Measurements from ENCODE around the gene ZNF608.

Gene ZNF608

DNA sequence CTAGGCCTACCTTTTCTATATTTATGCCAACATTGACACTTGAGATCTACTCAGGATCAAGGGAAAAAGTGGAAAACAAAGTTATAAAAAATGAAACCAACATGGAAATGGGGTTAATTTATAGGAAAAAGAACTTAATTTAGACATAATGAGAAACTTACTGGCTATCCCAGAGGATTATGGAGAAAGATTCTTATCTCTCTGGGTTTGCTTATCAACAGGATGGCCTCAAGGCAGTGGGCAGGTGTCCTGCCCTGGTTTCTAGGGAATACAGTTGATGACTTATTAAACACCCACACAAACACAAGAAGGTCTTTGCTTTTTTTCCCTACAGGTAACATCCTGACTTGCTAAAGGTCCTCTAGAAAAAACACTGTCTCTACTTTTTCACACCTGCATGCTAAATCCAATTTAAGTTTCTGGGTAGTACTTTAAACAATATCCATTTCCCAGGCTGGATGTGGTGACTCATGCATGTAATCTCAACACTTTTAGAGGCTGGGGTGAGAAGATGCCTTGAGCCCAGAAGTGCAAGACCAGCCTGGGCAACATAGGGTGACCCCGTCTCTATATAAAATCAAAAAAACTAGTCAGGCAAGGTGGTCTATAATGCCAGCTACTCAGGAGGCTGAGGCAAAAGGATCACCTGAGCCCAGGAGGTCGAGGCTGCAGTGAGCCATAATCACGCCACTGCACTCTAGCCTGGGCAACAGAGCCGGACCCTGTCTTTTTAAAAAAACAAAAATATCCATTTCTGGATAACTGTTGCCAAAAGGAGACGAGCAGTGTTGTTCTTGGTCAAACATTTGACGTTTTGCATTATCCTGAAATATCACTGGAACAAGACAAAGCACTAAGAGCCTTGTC is 6.6 kb upstream of the ZNF608 start:
- Histone ChIP-seq H3K27me3 (ENCODE audit: control insufficient read depth, insufficient read depth, low read length) (no peaks in the 10 kb centered on the region), H3K9me3 (ENCODE audit: control insufficient read depth, insufficient read depth, low read length) (no peaks in the 10 kb centered on the region), H3K36me3 (ENCODE audit: control insufficient read depth, insufficient read depth, low read length) (no peaks in the 10 kb centered on the region), H3K4me1 (ENCODE audit: control insufficient read depth, insufficient read depth, low read length) (peaks cover 29% of the 10 kb centered on the region), H3K4me3 (ENCODE audit: low read depth, low read length) (no peak overlapping the region), H3K9ac (ENCODE audit: low read depth, low read length) (no peak overlapping the region)

DNA sequence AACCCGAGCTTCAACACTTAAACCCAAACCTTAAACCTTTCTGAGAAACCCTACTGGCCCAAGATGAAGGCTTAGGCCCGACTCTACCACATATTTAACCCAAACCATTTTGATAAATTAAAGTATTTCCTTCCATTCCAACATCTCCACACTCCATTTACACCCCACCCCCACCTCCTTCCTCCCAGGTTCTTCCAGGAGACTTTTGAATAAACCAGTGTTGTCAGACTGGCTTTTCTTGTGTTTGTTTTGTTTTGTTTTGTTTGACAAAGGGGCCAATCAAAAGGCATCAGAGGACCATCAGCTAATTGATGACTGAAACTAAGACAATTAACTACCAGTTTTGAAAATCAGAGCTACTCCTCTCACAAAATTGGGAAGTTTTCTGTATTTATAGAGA is 4.6 kb upstream of the ZNF608 start:
- Histone ChIP-seq H3K4me1 (ENCODE audit: control insufficient read depth, insufficient read depth, low read length) (peaks cover 29% of the 10 kb centered on the region), H3K4me3 (ENCODE audit: low read depth, low read length) (no peak overlapping the region), H3K9me3 (ENCODE audit: control insufficient read depth, insufficient read depth, low read length) (no peaks in the 10 kb centered on the region), H3K9ac (ENCODE audit: low read depth, low read length) (no peak overlapping the region), H3K36me3 (ENCODE audit: control insufficient read depth, insufficient read depth, low read length) (no peaks in the 10 kb centered on the region), H3K27me3 (ENCODE audit: control insufficient read depth, insufficient read depth, low read length) (no peaks in the 10 kb centered on the region)

DNA sequence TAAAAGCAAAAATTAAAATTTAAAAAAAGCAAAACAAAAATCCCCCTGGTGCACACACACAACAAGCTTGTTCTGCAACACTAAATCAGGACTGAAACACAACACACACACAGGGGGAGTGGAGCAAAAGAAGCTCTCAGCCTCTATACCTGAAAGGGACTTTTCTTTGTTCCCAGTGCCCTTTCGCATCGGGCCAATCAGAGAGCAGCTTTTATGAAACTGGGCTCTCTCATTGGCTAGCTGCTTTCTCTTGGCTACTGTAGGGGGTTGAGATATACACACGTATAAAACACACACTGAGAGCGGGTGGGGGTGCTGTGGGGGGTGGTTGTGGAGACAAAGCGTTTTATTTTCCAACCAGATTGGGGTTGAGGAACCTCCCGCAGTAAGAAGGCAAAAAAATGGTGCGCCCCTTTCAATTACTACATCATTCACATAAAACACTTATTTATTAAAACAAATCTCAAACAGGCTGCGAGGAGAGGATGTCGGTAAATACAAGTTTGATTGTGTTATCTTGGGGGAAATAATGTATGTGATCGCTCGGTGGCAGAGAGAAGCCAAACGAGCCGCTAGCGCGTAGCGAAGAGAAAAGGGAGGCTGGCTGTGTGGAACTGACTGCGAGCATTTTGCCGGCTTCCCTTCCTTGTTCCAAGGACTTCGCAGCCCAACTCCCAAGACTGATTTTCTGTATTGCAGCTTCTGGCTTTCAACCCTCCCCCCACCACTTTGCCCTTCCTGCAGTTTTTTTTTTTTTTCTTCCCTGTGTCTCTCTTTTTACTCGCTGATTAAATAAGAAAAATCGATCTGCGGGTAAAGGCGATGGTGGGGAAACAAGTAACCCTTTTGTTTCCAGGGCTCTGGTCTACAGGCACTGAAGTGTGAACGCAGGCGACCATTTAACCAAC is 2.5 kb upstream of the ZNF608 start:
- Histone ChIP-seq H3K9me3 (ENCODE audit: control insufficient read depth, insufficient read depth, low read length) (no peaks in the 10 kb centered on the region), H3K4me1 (ENCODE audit: control insufficient read depth, insufficient read depth, low read length) (peaks cover 25% of the 10 kb centered on the region), H3K27me3 (ENCODE audit: control insufficient read depth, insufficient read depth, low read length) (no peaks in the 10 kb centered on the region), H3K36me3 (ENCODE audit: control insufficient read depth, insufficient read depth, low read length) (no peaks in the 10 kb centered on the region), H3K9ac (ENCODE audit: low read depth, low read length) (peak overlapping the region; percentile 87), H3K4me3 (ENCODE audit: low read depth, low read length) (peak overlapping the region; percentile 75)

DNA sequence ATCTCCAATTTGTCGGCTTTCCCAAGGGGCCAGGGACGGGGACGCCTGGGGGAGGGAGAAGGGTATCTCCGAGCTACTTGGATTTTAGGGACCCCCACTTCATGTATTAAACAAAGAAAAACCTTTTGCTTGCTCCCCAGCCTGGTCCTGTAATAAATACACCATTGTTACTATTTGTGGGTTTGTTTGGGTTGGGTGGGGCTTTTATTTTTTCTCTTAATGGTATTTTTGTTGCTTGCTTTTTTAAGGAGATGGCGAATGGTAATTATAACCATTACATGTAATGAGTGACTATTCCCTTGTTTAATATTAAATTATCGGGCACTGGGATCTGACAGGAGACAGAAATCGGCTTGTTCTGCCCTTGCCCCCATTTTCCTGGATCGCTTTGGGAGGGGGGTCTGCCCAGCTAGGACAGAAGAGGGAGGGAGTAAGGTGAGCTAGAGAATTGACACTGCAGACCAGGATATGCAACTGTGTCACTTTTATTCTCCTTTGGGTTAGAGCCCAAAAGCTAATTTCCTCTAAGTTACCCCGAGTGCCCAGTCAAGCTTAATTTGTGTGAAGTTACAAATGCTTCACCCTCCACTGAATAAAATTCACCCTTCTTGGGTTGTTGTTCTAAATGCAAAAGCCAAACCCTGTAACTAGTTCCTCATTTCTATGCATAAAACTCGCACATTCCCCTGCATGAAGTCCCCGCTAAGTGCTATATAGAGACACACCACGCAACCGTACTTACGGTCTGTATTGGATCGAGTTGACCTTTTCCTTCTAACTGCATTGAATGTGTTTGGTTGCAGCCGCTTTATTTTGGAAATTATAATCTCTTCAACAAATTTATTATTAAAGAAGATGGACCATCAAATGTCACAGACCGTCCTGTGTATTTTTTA is 1.6 kb upstream of the ZNF608 start:
- no peaks in the 10 kb centered on the region for H3K27me3 ChIP-seq (ENCODE audit: control insufficient read depth, insufficient read depth, low read length)
- no peaks in the 10 kb centered on the region for H3K36me3 ChIP-seq (ENCODE audit: control insufficient read depth, insufficient read depth, low read length)
- peak overlapping the region; percentile 75 for H3K4me3 ChIP-seq (ENCODE audit: low read depth, low read length)
- H3K9ac ChIP-seq (ENCODE audit: low read depth, low read length): peak overlapping the region; percentile 57
- no peaks in the 10 kb centered on the region for H3K9me3 ChIP-seq (ENCODE audit: control insufficient read depth, insufficient read depth, low read length)
- peaks cover 27% of the 10 kb centered on the region for H3K4me1 ChIP-seq (ENCODE audit: control insufficient read depth, insufficient read depth, low read length)

- H3K9ac ChIP-seq (ENCODE audit: low read depth, low read length): peak overlapping the region; percentile 71
- peaks cover 32% of the 10 kb centered on the region for H3K4me1 ChIP-seq (ENCODE audit: control insufficient read depth, insufficient read depth, low read length)
- H3K27me3 ChIP-seq (ENCODE audit: control insufficient read depth, insufficient read depth, low read length): no peaks in the 10 kb centered on the region
- H3K4me3 ChIP-seq (ENCODE audit: low read depth, low read length): peak overlapping the region; percentile 77
- no peaks in the 10 kb centered on the region for H3K9me3 ChIP-seq (ENCODE audit: control insufficient read depth, insufficient read depth, low read length)
- no peaks in the 10 kb centered on the region for H3K36me3 ChIP-seq (ENCODE audit: control insufficient read depth, insufficient read depth, low read length)
Measured at GRCh38 chr5:124746916-124747790, 714 bp upstream of the ZNF608 start.

DNA sequence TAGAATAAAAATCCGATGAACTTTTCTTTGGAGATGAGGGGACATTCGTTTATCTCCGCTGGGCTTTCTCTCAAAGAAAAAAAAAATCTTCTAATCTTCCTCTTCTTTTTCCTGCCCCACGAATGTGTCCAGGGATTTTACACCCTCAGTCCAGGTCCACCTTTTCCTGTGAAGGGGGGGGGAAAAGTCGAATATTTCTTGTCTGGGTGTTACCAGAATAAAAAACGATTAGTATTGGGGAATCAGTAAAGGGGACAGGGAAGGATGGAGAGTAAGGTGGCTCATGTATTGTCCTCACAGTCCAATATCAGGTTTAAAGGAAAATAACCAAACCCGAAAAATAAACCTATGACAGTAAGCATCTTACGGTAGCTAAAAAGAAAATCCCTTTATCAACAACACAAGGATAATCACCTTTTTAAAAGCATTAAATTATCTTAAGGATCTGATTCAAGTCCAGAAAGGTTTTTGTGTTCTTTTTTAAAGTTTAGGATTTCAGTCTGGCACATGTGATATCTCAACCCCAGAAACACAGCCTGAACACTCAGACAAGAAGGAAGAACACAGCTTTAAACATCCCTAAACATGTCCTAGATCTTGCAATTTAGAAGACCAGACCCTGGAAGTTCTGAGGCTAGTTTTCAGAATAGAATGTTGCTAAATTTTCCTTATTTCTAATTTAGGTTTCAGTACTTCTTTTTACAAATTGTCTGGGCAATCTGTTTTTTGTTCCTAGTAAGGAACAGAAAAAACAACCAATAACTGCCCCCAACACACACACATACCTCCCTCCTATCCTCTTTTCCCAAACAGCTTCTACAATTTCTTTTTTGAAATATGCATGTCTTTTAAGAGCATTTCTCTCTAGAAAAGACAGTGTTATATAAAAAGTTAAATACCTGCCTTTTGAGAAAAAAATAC is 1.2 kb downstream of the ZNF608 start:
- Histone ChIP-seq H3K4me1 (ENCODE audit: control insufficient read depth, insufficient read depth, low read length) (peaks cover 34% of the 10 kb centered on the region), H3K4me3 (ENCODE audit: low read depth, low read length) (peak overlapping the region; percentile 77), H3K27me3 (ENCODE audit: control insufficient read depth, insufficient read depth, low read length) (no peaks in the 10 kb centered on the region), H3K9me3 (ENCODE audit: control insufficient read depth, insufficient read depth, low read length) (no peaks in the 10 kb centered on the region), H3K9ac (ENCODE audit: low read depth, low read length) (peak overlapping the region; percentile 67), H3K36me3 (ENCODE audit: control insufficient read depth, insufficient read depth, low read length) (no peaks in the 10 kb centered on the region)

DNA sequence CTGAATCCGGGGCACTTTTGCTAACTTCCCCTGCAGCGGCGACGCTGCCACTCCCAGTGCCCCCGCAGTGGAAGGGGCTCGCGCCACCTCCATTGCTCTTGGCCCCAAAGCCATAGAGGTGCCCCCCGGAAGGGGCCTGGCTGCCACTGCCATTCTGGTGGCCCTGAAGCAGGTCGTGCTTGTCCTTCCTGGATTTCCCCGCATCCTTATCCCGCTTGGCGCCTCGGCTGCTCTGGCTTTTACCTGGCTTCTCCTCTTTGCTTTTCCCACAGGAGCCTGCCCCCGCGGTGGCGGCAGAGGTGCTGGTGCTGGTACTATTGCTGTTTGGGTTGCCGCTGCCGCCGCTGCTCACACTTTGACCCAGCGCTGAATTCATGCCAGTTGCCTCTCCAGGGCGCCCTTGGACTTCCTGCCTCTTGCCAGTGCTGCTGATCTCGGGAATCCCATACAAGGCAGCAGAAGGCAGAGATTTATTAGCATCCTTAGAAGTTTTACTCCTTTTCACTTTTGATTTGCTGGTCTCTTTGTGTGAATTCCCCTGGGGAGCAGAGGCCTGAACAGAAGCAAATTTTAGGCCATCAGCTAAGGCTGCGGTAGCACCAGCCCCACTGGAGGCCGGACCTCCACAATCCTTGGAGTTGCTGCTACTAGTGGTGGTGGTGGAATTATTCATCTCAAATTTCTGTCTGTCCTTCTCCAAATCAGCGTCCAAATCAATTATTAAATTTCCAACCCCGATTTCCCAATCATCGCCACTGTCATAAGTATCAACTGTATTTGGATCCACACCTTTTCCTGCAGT is 2.1 kb downstream of the ZNF608 start:
- Histone ChIP-seq H3K9ac (ENCODE audit: low read depth, low read length) (peak overlapping the region; percentile 16), H3K9me3 (ENCODE audit: control insufficient read depth, insufficient read depth, low read length) (no peaks in the 10 kb centered on the region), H3K4me3 (ENCODE audit: low read depth, low read length) (peak overlapping the region; percentile 77), H3K4me1 (ENCODE audit: control insufficient read depth, insufficient read depth, low read length) (peaks cover 33% of the 10 kb centered on the region), H3K36me3 (ENCODE audit: control insufficient read depth, insufficient read depth, low read length) (no peaks in the 10 kb centered on the region), H3K27me3 (ENCODE audit: control insufficient read depth, insufficient read depth, low read length) (no peaks in the 10 kb centered on the region)

DNA sequence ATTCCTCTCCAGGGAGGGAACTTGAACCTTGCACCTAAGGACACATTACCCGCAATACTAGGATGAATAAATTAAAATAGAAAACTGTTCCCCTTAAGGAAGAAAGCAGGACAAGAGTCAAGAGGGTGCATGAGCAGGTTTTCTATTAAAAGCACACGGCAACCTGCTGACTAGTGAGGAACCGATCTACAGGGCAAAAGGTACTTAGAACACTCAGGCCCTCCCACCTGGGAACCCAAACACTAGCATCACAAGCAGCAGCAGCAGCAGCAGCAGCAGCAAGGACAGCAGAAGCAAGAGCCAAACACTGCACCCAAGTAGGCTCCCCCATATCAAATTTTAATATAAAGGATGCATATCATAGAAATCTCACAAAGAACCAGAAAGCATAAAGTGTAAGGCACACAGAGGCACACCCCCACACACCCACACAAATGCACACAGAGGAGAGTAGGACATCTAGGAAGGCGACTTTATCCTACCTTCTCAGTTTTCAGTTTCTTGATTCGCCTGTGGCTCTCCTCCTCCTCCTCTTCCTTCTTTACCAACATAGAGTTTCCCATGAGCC is 2.8 kb downstream of the ZNF608 start:
- no peaks in the 10 kb centered on the region for H3K9me3 ChIP-seq (ENCODE audit: control insufficient read depth, insufficient read depth, low read length)
- H3K27me3 ChIP-seq (ENCODE audit: control insufficient read depth, insufficient read depth, low read length): no peaks in the 10 kb centered on the region
- H3K9ac ChIP-seq (ENCODE audit: low read depth, low read length): peak overlapping the region; percentile 16
- H3K4me3 ChIP-seq (ENCODE audit: low read depth, low read length): peak overlapping the region; percentile 77
- H3K4me1 ChIP-seq (ENCODE audit: control insufficient read depth, insufficient read depth, low read length): peaks cover 36% of the 10 kb centered on the region
- no peaks in the 10 kb centered on the region for H3K36me3 ChIP-seq (ENCODE audit: control insufficient read depth, insufficient read depth, low read length)

- H3K9ac ChIP-seq (ENCODE audit: low read depth, low read length): peak overlapping the region; percentile 4
- H3K27me3 ChIP-seq (ENCODE audit: control insufficient read depth, insufficient read depth, low read length): no peaks in the 10 kb centered on the region
- no peaks in the 10 kb centered on the region for H3K9me3 ChIP-seq (ENCODE audit: control insufficient read depth, insufficient read depth, low read length)
- H3K4me1 ChIP-seq (ENCODE audit: control insufficient read depth, insufficient read depth, low read length): peaks cover 42% of the 10 kb centered on the region
- peak overlapping the region; percentile 77 for H3K4me3 ChIP-seq (ENCODE audit: low read depth, low read length)
- no peaks in the 10 kb centered on the region for H3K36me3 ChIP-seq (ENCODE audit: control insufficient read depth, insufficient read depth, low read length)
Measured at GRCh38 chr5:124742983-124743601, 3.3 kb downstream of the ZNF608 start.
